ENCODE data around the gene F10.
A peak's percentile ranks its signal among the peaks of the same experiment; 100 is the strongest.
"Not testable (repeated sequence)": the region's sequence is repeated elsewhere in the genome, so short reads cannot be mapped to it uniquely, and the experiment has no call there.

F10 gene

DNA sequence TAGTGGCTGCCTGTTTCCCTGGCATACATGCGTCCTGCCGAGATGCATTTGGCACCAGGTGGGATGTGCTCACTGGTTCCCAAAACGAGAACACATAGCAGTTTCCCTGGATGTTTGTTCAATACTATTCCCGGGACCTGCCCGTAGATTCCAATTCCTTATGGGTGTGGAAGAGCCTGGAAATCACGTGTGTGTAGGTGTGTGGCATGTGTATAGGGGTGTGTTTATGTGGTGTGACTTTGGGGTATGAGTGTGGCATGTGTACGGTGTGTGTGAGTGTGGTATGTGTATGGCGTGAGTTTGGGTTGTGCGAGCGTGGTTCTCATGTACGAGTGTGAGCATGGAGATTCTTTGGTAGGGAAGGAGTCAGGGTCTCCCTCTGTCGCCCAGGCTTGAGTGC lies 19.9 kb upstream of the F10 start:
- no peak for DNase-seq

DNA sequence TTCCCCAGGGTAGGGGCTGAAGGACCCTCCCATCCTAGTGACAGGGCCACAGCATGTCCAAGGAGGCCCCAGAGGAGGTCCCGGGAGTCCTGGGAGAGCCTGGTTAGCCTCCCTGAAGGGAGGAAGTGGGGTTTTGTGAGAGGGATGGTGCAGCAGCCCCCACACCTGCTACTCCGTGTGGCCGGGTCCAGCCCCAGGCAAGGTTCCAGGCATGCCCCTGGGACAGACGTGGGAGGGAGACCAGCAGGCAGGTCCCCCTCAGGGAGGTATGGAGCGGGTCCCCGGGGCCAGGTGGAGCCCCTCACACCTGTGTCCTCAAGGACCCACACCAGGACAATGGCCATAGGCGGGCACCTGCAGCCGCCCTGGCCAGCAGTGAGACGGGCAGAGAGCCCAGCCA lies 19.0 kb upstream of the F10 start:
- DNase-seq: no peak

DNA sequence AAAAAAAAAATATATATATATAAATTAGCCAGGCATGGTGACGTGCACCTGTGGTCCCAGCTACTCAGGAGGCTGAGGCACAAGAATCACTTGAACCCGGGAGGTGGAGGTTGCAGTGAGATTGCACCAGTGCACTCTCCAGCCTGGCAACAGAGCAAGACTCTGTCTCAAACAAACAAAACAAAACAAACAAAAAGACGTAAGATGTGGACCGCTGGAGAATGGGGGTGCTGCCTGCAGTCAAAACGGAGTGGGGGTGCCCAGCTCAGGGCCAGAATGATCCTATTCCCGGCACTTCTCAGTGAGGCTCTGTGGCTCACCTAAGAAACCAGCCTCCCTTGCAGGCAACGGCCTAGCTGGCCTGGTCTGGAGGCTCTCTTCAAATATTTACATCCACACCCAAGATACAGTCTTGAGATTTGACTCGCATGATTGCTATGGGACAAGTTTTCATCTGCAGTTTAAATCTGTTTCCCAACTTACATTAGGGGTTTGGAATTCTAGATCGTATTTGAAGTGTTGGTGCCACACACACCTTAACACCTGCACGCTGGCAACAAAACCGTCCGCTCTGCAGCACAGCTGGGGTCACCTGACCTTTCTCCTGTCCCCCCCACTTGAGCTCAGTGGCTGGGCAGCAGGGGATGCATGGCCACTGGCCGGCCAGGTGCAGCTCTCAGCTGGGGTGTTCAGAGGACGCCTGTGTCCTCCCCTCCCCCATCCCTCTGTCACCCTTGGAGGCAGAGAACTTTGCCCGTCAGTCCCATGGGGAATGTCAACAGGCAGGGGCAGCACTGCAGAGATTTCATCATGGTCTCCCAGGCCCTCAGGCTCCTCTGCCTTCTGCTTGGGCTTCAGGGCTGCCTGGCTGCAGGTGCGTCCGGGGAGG lies 17.3 kb upstream of the F10 start, which contains the start of gene F7:
Gene F7 (plus strand): TSS at position 760 of the 889 bp plus-strand sequence. CDS start 51 bp downstream, at position 811.
- no peak for DNase-seq

DNA sequence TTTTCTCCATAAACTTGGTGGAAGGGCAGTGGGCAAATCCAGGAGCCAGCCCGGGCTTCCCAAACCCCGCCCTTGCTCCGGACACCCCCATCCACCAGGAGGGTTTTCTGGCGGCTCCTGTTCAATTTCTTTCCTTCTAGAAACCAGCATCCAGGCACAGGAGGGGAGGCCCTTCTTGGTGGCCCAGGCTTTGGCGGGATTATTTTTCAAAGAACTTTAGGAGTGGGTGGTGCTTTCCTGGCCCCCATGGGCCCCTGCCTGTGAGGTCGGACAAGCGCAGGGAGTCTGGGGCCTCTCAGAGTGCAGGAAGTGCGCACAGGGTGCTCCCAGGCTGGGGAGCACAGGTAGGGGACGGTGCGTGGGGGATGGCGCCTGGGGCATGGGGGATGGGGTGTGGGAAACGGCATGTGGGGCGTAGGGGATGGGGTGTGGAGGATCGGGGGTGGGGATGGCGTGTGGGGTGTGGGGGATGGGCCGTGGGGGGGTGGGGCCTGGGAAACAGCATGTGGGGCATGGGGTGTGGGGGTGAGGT lies 16.6 kb upstream of the F10 start:
- no peak for DNase-seq

DNA sequence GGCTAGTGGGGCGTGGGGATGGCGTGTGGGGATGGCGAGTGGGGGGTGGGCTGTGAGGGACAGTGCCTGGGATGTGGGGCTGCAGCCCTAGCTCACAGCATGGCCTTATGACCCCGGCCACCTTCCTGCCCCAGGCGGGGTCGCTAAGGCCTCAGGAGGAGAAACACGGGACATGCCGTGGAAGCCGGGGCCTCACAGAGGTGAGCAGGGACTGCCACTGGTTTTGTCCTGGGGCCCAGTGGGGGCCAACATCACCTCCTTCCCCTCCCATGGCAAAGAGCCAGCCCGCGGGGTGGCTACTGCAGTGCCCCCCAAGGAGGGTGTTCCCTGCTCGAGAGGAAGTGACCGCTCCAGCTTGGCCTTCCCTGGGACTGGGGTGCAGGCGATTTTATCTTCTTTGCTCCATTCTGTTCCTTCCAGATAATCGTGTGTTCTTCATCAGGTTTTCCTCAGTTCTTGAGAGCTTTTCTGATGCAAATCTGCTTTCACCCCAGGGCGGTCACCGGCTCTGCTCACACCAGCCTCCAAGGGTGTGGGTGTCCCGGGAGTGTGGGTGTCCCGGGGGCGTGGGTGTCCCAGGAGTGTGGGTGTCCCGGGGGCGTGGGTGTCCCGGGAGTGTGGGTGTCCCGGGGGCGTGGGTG lies 15.8 kb upstream of the F10 start:
- DNase-seq: no peak

DNA sequence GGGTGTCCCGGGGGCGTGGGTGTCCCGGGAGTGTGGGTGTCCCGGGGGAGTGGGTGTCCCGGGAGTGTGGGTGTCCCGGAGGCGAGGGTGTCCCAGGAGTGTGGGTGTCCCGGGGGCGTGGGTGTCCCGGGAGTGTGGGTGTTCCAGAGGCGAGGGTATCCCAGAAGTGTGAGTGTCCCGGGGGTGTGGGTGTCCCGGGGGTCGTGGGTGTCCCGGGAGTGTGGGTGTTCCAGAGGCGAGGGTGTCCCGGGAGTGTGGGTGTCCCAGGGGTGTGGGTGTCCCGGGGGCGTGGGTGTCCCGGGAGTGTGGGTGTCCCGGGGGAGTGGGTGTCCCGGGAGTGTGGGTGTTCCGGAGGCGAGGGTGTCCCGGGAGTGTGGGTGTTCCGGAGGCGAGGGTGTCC lies 14.1 kb upstream of the F10 start:
- DNase-seq: not testable (repeated sequence)

DNA sequence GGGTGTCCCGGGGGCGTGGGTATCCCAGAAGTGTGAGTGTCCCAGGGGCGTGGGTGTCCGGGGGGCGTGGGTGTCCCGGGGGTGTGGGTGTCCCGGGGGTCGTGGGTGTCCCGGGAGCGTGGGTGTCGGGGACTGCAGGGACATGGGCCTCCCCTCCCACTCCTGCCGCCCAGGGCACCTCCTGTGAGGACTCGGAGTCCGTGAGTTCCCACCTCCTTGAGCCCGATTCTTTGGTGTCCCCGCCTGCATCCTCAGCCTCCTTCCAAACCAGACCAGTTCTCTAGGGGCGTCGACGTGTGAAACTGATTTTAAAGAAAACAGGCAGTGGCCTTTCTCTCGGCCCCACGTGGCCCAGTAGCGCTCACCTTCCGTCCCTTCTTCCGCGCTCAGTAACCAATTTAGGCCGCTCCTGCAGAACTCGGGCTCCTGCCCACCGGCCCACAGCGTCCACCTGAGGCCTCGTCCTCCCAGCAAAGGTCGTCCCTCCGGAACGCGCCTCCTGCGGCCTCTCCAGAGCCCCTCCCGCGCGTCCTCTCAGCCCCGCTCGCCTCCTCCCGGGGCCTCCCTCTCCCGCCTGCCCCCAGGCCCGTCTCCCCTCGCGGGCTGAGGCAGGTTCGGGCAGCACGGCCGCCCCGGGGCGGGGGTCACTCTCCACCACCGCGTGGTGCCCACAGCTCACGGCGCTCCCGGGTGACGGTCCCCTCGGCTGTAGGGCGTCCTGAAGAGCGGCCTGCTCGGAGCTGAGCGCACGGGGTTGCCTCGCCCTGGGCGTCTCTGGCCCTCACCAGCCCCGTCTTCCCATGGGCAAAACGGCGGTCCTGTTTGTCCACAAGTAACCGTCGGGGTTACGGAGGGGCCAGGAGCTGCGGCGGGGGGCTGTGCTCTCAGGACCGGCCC lies 13.2 kb upstream of the F10 start:
- no peak for DNase-seq

DNA sequence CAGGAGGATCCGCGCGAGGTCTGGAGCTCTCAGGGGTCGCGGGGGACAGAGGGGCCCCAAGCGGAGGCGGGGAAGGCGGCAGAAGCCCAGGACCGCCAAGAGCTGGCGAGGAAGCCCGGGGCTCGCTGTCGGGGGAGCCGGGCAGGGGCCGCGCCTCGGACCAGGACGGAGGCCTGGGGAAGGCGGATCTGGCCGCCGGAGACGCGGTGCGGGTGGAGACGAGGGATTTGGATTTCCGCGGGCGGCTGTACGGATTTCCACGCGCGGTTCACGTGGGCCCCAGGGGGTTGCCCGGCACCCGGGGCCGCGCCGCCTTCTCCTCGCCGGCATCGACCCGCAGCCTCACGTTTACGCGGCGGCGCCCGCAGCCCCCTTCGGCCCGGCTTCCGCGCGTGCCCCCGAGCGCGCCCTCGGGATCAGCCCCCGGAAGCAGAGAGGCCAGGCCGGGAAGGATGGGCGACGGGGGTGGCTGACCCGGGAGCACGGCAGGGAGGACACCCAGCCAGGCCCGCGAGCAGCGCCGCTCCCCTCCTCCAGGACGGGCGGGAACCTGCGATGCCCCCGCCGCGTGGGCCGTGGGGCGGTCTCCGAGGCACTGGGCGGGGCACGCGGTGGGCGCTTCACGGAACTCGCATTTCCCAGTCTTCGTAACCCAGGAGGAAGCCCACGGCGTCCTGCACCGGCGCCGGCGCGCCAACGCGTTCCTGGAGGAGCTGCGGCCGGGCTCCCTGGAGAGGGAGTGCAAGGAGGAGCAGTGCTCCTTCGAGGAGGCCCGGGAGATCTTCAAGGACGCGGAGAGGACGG lies 12.3 kb upstream of the F10 start:
- DNase-seq: no peak

DNA sequence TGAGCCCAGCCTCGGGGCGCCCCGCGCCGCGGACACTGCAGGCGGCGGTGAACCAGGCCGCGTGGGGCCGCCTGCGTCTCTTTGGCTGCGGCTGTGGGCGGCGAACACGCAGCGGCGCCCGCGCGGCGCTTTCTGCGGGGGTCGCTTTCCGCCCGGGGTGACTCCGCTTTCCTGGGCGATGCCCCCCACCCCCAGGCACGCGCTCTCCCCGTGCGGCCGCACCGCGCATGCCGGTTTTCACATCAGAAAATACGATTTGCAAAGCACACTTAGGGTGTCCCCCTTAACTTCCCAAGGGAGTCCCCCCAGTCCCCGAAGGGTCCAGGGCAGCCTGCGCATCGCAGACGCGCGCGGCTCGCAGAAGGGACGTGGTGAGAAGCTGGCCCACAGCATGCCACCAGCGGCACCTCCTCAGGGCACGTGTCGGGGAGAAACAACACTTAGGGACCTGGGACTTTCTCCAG lies 11.7 kb upstream of the F10 start:
- no peak for DNase-seq

DNA sequence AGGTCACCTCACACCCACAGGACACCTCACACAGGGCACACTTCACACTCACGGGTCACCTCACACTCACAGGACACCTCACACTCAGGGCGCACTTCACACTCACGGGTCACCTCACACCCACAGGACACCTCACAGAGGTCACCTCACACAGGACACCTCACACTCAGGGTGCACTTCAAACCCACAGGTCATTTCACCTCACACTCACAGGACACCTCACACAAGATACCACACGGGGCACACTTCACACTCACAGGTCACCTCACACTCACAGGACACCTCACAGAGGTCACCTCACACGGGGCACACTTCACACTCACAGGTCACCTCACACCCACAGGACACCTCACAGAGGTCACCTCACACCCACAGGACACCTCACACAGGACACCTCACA lies 10.8 kb upstream of the F10 start:
- not testable (repeated sequence) for DNase-seq

DNA sequence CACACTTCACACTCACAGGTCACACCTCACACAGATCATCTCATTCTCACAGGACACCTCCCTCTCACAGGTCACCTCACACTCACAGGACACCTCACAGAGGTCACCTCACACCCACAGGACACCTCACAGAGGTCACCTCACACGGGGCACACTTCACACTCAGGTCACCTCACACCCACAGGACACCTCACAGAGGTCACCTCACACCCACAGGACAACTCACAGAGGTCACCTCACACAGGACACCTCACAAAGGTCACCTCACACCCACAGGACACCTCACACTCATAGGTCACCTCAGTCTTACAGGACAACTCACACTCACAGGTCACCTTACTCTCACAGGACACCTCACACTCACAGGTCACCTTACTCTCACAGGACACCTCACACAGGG lies 10.1 kb upstream of the F10 start:
- DNase-seq: not testable (repeated sequence)

DNA sequence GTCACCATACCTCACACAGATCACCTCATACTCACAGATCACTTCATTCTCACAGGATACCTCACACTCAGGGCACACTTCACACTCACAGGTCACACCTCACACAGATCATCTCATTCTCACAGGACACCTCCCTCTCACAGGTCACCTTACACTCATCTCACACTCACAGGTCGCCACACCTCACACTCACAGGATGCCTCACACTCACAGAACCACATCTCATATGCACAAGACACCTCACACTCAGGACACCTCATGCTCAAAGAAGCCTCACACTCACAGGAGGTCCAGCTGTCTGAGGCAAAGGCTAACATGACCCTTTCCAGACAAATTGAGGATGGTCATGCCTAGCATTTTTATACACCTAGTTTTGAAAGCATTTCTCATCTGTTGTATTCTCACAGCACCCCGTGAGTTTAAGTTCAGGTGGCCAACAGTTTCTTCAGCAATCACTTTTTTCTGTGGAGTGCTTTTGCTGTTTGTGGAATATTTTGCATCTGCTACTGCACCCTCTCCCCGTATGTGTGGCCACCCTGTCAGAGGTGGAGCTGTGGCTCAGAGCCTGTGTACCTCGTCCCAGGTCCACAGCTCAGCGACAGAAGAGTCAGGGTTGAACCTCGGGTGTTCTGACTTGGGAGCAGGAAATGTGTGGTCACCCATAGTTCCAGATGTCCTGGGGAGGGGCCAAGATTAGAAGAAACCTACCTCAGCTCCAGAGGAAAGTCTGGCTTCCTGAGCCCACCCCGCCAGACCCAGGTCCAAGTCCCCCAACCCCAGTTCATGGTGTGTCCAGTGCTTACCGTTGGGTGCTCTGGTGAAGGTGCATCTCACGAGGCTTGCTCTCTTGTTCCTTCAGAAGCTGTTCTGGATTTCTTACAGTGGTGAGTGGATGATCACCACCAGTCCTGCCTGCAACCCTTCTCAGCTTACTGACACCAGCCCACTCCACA lies 9.4 kb upstream of the F10 start:
- DNase-seq: peak; percentile 38

DNA sequence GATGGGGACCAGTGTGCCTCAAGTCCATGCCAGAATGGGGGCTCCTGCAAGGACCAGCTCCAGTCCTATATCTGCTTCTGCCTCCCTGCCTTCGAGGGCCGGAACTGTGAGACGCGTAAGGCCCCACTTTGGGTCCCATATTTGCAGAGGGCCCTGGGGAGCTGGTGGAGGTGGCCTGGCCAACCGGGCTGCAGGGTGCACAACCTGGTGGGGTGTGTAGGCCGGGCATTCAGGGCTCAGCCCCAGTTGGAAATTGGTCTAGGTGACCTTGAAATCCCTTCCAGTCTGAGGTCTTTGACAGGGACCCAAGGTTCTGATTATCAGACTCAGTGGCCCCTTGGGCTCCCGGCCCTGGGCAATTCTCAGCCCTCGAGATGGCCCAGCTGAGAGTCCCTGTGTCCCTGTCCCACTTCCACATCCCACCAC lies 8.7 kb upstream of the F10 start:
- DNase-seq: no peak

DNA sequence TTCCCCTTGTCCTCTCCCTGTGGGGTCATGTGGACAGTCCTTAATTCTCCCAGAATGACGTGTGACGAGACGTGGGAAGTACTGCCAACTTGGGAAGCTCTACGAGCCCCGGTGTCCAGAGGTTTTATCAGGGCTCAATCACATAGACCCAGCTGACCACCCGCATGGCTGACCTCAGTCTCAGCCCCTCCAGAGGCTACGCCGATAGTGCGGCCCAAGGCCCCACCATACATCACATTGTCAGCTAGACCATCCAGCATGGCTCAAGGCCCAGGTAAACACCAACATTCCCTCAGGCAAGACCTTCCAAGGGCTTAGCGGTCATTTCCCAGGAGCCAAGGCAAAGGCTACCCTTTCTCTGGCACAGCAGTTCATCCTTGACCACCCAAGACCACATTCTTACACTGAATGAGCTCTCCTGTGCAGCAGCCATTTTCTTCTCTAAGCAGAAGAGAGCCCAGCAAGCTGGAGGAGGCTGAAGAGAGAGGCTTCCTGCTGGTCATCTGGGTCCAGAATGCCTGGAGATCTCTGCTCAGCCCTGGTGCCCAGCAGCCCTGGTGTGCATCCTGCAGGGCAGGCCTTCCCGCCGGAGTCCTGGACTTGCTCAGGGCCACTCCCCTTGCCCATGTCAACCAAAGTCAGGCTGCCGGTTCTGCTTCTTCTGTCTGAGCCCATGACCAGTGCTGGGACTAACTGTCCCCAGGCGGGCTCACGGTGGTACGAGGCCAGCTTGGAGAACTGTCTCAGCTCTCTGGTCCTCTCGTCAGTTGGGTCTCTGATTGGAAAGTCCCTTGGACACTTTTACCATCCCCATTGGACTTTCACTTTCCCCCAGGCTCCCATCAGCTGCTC lies 7.9 kb upstream of the F10 start:
- no peak for DNase-seq

DNA sequence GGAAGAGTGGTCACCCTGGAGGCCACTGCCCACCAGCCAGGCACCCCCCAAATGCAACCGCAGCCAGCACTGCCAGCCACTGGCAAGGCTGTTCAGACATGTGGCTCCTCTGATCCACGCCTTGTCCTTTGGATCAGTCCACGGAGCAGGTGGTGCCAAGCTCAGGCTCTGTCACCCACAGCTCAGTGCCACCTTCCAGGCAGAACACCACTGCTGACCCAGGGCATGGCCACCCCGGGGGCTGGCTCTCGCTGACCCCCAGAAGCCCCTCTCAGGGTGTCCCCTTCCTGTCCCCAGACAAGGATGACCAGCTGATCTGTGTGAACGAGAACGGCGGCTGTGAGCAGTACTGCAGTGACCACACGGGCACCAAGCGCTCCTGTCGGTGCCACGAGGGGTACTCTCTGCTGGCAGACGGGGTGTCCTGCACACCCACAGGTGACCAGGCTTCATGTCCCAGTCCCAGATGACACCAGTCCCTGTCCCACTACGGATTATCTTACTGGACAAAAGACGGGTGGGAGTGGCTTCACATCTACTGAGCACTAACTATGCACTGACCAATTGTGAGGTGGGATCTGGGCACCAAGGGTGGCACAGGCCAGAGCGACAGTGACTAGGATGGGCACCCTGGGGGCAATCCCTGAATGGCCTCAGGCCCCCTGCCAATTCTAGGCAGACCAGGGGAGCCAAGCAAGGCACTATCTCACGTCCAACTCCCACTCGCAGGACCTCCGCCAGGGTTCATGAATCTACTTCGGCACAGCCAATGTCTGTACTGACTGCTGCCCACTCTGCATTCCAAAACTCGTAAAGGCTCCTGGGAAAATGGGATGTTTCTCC lies 7.0 kb upstream of the F10 start:
- DNase-seq: no peak

DNA sequence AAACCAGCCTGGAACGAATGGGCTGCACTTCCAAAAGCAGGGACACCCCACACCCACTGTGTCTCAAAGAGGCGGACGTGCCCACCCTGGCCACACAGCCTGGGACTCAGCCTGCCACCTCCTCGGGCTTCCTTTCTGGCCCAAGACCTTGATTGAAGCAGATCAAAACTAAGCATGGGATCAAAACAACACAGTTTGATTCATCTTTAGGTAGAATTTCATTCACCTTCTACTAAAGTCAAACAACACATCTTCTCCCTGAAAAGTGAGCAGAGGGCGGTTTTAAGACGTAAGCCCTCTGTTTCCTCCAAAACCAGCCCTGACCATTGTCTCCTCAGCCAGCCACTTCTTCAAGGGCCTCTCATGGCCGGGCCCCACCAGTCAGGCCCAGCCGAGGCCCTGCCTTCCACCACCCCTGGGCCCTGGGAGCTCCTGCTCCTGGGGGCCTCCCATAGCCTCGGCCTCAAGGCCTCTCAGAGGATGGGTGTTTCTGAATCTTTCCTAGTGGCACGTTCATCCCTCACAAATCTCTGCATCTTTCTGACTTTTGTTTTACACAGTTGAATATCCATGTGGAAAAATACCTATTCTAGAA lies 6.3 kb upstream of the F10 start:
- no peak for DNase-seq

DNA sequence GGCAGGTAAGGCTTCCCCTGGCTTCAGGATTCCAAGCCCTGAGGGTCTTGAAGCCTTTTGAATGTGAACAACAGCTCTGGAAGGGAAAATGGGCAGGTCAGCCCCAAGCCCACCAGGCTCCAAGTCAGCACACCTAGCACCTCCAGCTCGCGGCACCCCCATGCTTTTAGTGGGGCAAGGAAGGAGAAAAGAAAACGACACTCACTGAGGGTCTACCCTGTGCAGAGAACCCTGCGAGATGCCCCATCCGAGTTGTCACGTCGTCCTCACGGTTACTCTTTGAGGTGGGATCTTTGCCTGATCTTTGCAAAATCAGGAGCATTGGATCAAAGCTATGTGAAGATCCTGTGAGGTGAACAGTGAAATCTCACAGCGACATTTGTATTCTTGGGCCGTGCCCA lies 5.7 kb upstream of the F10 start:
- DNase-seq: no peak

DNA sequence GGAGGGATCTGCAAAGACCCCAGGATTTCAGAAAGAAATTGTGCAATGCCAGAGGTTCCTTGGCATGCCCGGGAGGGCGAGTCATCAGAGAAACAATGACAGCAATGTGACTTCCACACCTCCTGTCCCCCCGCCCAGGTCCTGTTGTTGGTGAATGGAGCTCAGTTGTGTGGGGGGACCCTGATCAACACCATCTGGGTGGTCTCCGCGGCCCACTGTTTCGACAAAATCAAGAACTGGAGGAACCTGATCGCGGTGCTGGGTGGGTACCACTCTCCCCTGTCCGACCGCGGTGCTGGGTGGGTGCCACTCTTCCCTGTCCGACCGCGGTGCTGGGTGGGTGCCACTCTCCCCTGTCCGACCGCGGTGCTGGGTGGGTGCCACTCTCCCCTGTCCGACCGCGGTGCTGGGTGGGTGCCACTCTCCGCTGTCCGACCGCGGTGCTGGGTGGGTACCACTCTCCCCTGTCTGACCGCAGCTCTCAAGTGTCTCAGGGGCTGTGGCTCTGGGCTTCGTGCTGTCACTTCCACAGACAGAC lies 5.2 kb upstream of the F10 start:
- DNase-seq: no peak

Data from hematopoietic multipotent progenitor cell treated with erythropoietin and hydrocortisone succinate and interleukin-3 and kit ligand, for 4 days (in vitro differentiated cells).